Astrocyte of the spinal cord (primary cell): ENCODE results near the gene CYYR1.

Experiments used
- DNase-seq: peaks from one replicate; pipeline ENCODE4 v3.0.0; 2011; ENCODE audit warnings: low read depth, low spot score
- H3K4me3 ChIP-seq: 2 replicates; pipeline ENCODE4 v1.5.1; 2011; ENCODE audit warnings: low read depth, mild to moderate bottlenecking, low read length, moderate library complexity
- in situ Hi-C: cut with HindIII; loops from 2 replicates; pipeline ENCODE4 v1.10.0; 2017; ENCODE audit warnings: low sequenced_read_pairs
- TF ChIP-seq, protein P1 (sequence below): IDR thresholded peaks from 2 replicates; pipeline ENCODE4 v1.5.1; 2012; ENCODE audit warnings: low read depth, mild to moderate bottlenecking, low read length, inconsistent platforms

CYYR1 gene

GRCh38 chr21:26508903-26509302 lies 64.2 kb downstream of the CYYR1 start:
- in situ Hi-C loops: no loop called here
- TF ChIP-seq, protein P1, sequence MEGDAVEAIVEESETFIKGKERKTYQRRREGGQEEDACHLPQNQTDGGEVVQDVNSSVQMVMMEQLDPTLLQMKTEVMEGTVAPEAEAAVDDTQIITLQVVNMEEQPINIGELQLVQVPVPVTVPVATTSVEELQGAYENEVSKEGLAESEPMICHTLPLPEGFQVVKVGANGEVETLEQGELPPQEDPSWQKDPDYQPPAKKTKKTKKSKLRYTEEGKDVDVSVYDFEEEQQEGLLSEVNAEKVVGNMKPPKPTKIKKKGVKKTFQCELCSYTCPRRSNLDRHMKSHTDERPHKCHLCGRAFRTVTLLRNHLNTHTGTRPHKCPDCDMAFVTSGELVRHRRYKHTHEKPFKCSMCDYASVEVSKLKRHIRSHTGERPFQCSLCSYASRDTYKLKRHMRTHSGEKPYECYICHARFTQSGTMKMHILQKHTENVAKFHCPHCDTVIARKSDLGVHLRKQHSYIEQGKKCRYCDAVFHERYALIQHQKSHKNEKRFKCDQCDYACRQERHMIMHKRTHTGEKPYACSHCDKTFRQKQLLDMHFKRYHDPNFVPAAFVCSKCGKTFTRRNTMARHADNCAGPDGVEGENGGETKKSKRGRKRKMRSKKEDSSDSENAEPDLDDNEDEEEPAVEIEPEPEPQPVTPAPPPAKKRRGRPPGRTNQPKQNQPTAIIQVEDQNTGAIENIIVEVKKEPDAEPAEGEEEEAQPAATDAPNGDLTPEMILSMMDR: no peak
- H3K4me3 ChIP-seq: no peak overlapping the region
- DNase-seq: no peak

DNA sequence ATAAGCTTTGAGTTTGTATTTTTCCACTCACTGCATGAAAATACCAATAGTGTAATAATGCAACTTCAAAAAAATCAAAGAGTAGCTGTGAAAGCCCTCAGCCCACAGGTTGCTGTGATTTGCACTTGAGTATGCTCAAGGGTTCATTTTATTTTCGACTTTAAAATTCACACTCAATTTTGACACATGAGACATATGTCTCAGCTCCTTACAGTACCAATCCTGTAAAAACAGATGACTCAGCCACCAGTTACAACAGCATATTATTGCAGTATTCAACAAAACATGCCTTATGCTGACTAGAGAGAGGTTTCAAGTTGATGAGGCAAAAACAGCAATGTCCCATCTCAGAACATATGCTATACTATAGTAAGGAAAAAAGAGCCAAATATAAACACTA lies 66.1 kb downstream of the CYYR1 start:
- H3K4me3 ChIP-seq: no peak overlapping the region
- in situ Hi-C loops: no loop called here
- TF ChIP-seq, protein P1: no peak
- DNase-seq: peak; percentile 70

GRCh38 chr21:26505211-26505610 lies 67.9 kb downstream of the CYYR1 start:
- in situ Hi-C loops: no loop called here
- TF ChIP-seq, protein P1: no peak
- DNase-seq: no peak
- H3K4me3 ChIP-seq: no peak overlapping the region

DNA sequence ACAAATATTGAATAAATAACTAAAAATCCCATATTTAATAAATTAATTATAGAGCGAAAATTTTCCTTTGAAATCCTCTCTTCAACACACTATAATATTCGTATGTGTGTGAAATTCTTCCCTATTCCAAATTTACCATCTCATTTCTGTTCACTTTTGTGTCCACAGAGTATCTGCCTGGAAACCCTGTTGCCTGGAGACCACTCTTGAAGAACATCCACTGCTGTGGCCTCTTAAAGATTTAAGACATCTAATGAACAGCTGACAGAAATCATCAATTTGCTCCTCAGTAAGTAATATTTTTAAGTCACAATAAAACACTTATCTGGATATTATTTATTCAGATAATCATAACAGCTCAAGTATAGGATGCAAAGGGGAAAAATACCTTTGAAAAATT lies 69.7 kb downstream of the CYYR1 start:
- in situ Hi-C loops: no loop called here
- no peak for DNase-seq
- TF ChIP-seq, protein P1: no peak
- no peak overlapping the region for H3K4me3 ChIP-seq

GRCh38 chr21:26501495-26502021 lies 71.5 kb downstream of the CYYR1 start:
- in situ Hi-C loops: no loop called here
- DNase-seq: no peak
- TF ChIP-seq, protein P1: no peak

DNA sequence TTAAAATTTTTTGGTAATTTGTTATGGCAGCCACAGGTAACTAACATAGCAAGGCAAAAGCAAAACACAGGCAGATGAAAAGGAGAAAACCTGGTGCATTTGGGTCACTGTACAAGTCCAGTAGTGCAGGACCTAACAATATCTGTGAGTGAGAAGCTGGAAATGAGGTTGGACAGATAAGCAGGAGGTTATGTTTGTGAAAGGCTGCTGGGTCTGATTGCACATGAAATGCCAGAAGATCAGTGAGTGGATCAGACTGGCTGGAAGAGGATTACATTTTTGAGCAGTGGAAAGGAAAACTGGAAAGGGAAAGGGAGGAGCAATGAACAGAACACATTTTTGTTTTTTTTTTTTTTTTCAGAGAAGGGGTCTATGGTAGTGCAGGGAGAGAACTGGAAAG lies 73.6 kb downstream of the CYYR1 start:
- in situ Hi-C loops: no loop called here
- TF ChIP-seq, protein P1: no peak
- no peak overlapping the region for H3K4me3 ChIP-seq
- no peak for DNase-seq

More at GRCh38 chr21:26501495-26502021, 71.5 kb downstream of the CYYR1 start:
- H3K4me3 ChIP-seq: no peak overlapping the region

DNA sequence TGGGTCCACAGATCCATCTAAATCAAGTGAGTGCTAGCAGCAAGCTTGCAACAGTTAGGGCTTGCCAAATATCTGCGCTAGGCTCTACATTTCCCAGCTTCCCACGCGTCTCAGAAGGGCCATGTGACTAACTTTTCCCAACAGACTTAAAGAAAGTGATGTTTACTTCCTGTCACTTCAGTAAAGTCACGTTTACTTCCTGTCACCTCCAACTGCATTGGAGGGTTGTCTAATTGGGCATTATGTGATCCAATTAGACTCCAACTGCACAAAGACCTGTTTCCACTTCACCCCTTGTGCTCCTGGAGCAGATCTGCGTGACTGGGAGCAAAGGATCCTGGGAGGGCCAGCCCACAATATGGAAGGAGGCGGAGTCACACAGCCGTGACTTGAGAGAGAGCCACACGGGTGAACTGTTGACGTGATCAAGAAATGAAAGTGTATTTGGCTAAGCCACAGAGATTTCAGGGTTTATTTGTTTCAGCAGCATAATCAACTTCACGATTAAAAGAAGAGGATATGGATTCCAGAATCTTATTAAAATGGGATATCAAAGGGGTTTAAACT lies 77.7 kb downstream of the CYYR1 start:
- H3K4me3 ChIP-seq: no peak overlapping the region
- in situ Hi-C loops: no loop called here
- TF ChIP-seq, protein P1: no peak
- no peak for DNase-seq
